SK-N-SH (cell line): ENCODE data around the gene TAGLN2. TPM values are rescaled to one million over a fixed set of nuclear protein-coding genes. Genes with fewer than 3 reads are reported as not detected.

Experiments
- CTCF ChIA-PET: fragments of 300-600, 350-600 bp; formaldehyde crosslinking; extraction: SDS; loops from one replicate; lab custom pipeline; 2021; lab: Yijun Ruan, JAX
- POLR2A ChIA-PET: fragments of 350-600 bp; sonication (Branson Sonifier 250); formaldehyde crosslinking; extraction: SDS; loops from one replicate; lab custom pipeline; 2020; ENCODE audit warnings: antibody characterized with exemption, inconsistent platforms; lab: Yijun Ruan, JAX
- DNase-seq: peaks from one replicate; pipeline ENCODE4 v3.0.0; 2012
- H2AFZ ChIP-seq: fragments of 200-600 bp; sonication (generic); 2 replicates; pipeline ENCODE4 v1.8.1; 2016; ENCODE audit warnings: antibody characterized with exemption, mild to moderate bottlenecking, low read depth
- H3F3A ChIP-seq: fragments of 200-600 bp; sonication (generic); replicated peaks from 2 replicates; pipeline ENCODE3; 2016; ENCODE audit warnings: antibody characterized with exemption, mild to moderate bottlenecking; ENCODE audit not compliant: insufficient read depth
- H3K27ac ChIP-seq, 2 experiments: fragments of 200-500 bp in 1 of 2; fragments of 200-600 bp in 1 of 2; sonication (Bioruptor generic) in 1 of 2; sonication (generic), shearing (Covaris generic) in 1 of 2; 2 replicates each; pipeline versions ENCODE4 v1.5.1 to v1.6.1; 2014 to 2016; ENCODE audit warnings: low read depth in 2 of 2, inconsistent platforms in 1 of 2, low read length in 1 of 2, mild to moderate bottlenecking in 1 of 2, mixed read lengths in 1 of 2
- H3K27me3 ChIP-seq: fragments of 200-600 bp; sonication (generic), shearing (Covaris generic); 2 replicates; pipeline ENCODE4 v1.6.1; 2016; ENCODE audit warnings: mixed run types; ENCODE audit not compliant: insufficient read depth
- H3K36me3 ChIP-seq, 2 experiments: fragments of 200-500 bp in 1 of 2; fragments of 200-600 bp in 1 of 2; sonication (Bioruptor generic) in 1 of 2; sonication (generic) in 1 of 2; replicated peaks in 1 of 2; 2 replicates each; pipeline versions ENCODE3 to v1.5.1; 2014 to 2016; ENCODE audit warnings: low read length in 1 of 2, mild to moderate bottlenecking in 1 of 2; ENCODE audit not compliant: insufficient read depth in 2 of 2, control insufficient read depth in 1 of 2
- H3K4me1 ChIP-seq, 2 experiments: fragments of 200-500 bp in 1 of 2; fragments of 200-600 bp in 1 of 2; sonication (Bioruptor generic) in 1 of 2; sonication (generic), shearing (Covaris generic) in 1 of 2; 2 replicates each; pipeline versions ENCODE4 v1.5.1 to v1.6.1; 2014 to 2016; ENCODE audit warnings: low read depth in 1 of 2, low read length in 1 of 2, mixed run types in 1 of 2; ENCODE audit not compliant: insufficient read depth in 2 of 2, control insufficient read depth in 1 of 2
- H3K4me2 ChIP-seq: fragments of 200-600 bp; sonication (generic), shearing (Covaris generic); 2 replicates; pipeline ENCODE4 v1.6.1; 2017; ENCODE audit warnings: mixed run types
- H3K4me3 ChIP-seq, 2 experiments: fragments of 200-500 bp in 1 of 2; fragments of 200-600 bp in 1 of 2; sonication (Bioruptor generic) in 1 of 2; sonication (generic), shearing (Covaris generic) in 1 of 2; 2 replicates each; pipeline versions ENCODE4 v1.5.1 to v1.8.1; 2014 to 2016; ENCODE audit warnings: low read depth in 2 of 2, inconsistent platforms in 1 of 2, low read length in 1 of 2, mild to moderate bottlenecking in 1 of 2, mixed read lengths in 1 of 2, moderate library complexity in 1 of 2
- H3K79me2 ChIP-seq: fragments of 200-600 bp; sonication (generic); 2 replicates; pipeline ENCODE4 v1.8.1; 2017; ENCODE audit warnings: mild to moderate bottlenecking; ENCODE audit not compliant: insufficient read depth
- H3K9ac ChIP-seq: fragments of 200-600 bp; sonication (generic); 2 replicates; pipeline ENCODE4 v1.6.1; 2017; ENCODE audit warnings: mixed run types
- H3K9me2 ChIP-seq: fragments of 200-600 bp; sonication (generic); 2 replicates; pipeline ENCODE4 v1.6.1; 2017; ENCODE audit warnings: mixed run types
- H3K9me3 ChIP-seq: fragments of 200-600 bp; sonication (generic); 2 replicates; pipeline ENCODE4 v1.6.1; 2017; ENCODE audit warnings: mixed run types, mild to moderate bottlenecking, moderate library complexity
- H4K20me1 ChIP-seq: fragments of 200-600 bp; sonication (generic); 2 replicates; pipeline ENCODE4 v1.6.1; 2017; ENCODE audit warnings: mild to moderate bottlenecking, mixed run types; ENCODE audit not compliant: insufficient read depth
- ELF1 ChIP-seq: IDR thresholded peaks from 2 replicates; pipeline ENCODE4 v1.4.0; 2012
- EP300 ChIP-seq, 2 experiments: IDR thresholded peaks; 2 replicates each; pipeline versions ENCODE4 v1.4.0 to v1.6.1; 2012; ENCODE audit warnings: borderline replicate concordance in 1 of 2, low read depth in 1 of 2, low read length in 1 of 2
- EZH2phosphoT487 ChIP-seq: fragments of 200-600 bp; sonication (generic); IDR thresholded peaks from 2 replicates; pipeline ENCODE4 v1.6.1; 2017; ENCODE audit warnings: low read depth, mixed run types, mild to moderate bottlenecking, antibody characterized with exemption, moderate library complexity, borderline replicate concordance
- FOXJ3 ChIP-seq: sonication (generic); formaldehyde crosslinking; IDR thresholded peaks from 2 replicates; pipeline ENCODE4 v1.5.1; 2020; ENCODE audit warnings: mild to moderate bottlenecking, missing genetic modification reagents
- FOXM1 ChIP-seq: IDR thresholded peaks from 2 replicates; pipeline ENCODE4 v1.4.0; 2012; ENCODE audit warnings: low read depth, mild to moderate bottlenecking
- GABPA ChIP-seq: IDR thresholded peaks from 2 replicates; pipeline ENCODE4 v1.4.0; 2012; ENCODE audit warnings: low read depth, mild to moderate bottlenecking
- MEF2A ChIP-seq: IDR thresholded peaks from 2 replicates; pipeline ENCODE4 v1.4.0; 2012; ENCODE audit warnings: low read depth, borderline replicate concordance
- MXI1 ChIP-seq: IDR thresholded peaks from 2 replicates; pipeline ENCODE4 v1.6.1; 2012; ENCODE audit warnings: mild to moderate bottlenecking, low read depth, low read length, improper control_type of control experiment
- NRF1 ChIP-seq: IDR thresholded peaks from 2 replicates; pipeline ENCODE4 v1.6.1; 2012; ENCODE audit warnings: low read depth, mild to moderate bottlenecking, low read length
- POLR2AphosphoS5 ChIP-seq: IDR thresholded peaks from 2 replicates; pipeline ENCODE4 v1.6.1; 2012; ENCODE audit warnings: low read depth, low read length
- RFX5 ChIP-seq: IDR thresholded peaks from 2 replicates; pipeline ENCODE4 v1.6.1; 2012; ENCODE audit warnings: mild to moderate bottlenecking, improper control_type of control experiment, low read length
- SIN3A ChIP-seq: IDR thresholded peaks from 2 replicates; pipeline ENCODE4 v1.6.1; 2012; ENCODE audit warnings: low read depth, mild to moderate bottlenecking, low read length, moderate library complexity, borderline replicate concordance
- WGBS: methylation state at CpG from one replicate; pipeline ENCODE4 v1.1.6; 2017; ENCODE audit warnings: low lambda C conversion rate; 5-methylcytosine and 5-hydroxymethylcytosine counted together
- polyA plus RNA-seq, 3 experiments: library from polyadenylated mRNA; depleted of rRNA; stranded (reverse); fragments of >200 nt; gene quantifications; 2 replicates each; pipeline ENCODE4 v1.2.3, GENCODE V29; 2012
- TF ChIP-seq, protein P1 (sequence below): fragments of 200-600 bp; sonication (generic); IDR thresholded peaks from 2 replicates; pipeline ENCODE4 v1.6.1; 2017; ENCODE audit warnings: antibody characterized with exemption, mild to moderate bottlenecking, moderate library complexity
- TF ChIP-seq, protein P2 (sequence below): IDR thresholded peaks from 2 replicates; pipeline ENCODE4 v1.4.0; 2012; ENCODE audit warnings: low read depth, borderline replicate concordance
- TF ChIP-seq, protein P3 (sequence below): IDR thresholded peaks from 2 replicates; pipeline ENCODE4 v1.4.0; 2012; ENCODE audit warnings: low read depth, borderline replicate concordance
- TF ChIP-seq, protein P4 (sequence below): fragments of 150-350 bp; IDR thresholded peaks from 2 replicates; pipeline ENCODE4 v1.6.1; 2017; ENCODE audit warnings: antibody characterized with exemption, low read length, low read depth, borderline replicate concordance

TAGLN2 gene
- polyA plus RNA-seq, 1 of the 3 experiments (the other 2 are of a cell fraction): 646 TPM

DNA sequence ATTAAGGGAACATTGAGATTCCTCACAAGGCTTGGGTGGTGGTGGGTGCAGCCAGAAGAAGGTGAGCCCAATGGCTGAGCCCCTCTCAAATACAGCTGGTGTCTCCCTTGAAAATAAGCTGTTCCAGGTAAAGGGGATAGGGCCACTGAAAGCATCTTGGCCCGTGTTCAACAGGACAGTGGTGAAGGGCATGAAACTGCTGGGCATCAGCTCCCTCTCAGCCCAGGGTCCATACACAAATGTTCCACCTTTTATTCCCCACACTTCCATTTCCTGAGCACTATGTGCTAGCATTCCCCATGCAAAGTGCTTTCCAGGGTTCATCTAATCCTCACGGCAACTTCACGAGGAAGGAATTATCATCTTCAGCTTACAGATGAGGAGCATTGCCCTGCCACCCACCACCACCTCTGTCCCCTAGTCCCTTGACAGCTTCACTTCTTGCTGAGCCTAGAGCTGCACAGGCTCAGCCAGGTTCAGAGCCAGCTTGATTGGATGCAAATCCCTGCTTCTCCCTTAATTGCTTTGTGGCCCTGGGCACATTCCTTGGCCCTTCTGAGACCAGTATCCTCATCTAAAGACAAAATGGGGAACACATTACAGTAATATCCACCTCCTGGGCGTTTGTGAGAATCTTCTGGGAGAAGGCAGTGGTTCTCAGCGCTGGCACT is 9.6 kb downstream of the TAGLN2 start:
- Histone ChIP-seq H3K79me2 (peaks cover 33% of the 10 kb centered on the region), H3K4me1 (peaks cover 17 to 69% of the 10 kb centered on the region in 2 experiments; a peak in 3 of 4 replicates), H3K27ac (peak overlapping the region in 1 of 2 experiments; percentile 97; a peak in 2 of 4 replicates), H2AFZ (no peak overlapping the region), H3K27me3 (no peaks in the 10 kb centered on the region), H3K9me2 (no peaks in the 10 kb centered on the region), H3F3A (peaks cover 68% of the 10 kb centered on the region), H3K9me3 (no peaks in the 10 kb centered on the region), H3K4me3 (no peak overlapping the region), H3K4me2 (peak overlapping the region; percentile 45; the same call in 1 of the 2 replicates), H4K20me1 (peaks cover 30% of the 10 kb centered on the region), H3K9ac (peak overlapping the region; percentile 46; the same call in 1 of the 2 replicates), H3K36me3 (peaks cover 25 to 32% of the 10 kb centered on the region in 2 experiments)
- DNase-seq: no peak
- 74% methylated on average over 5 of the region's 5 CpGs for WGBS
- ChIA-PET CTCF (interaction anchor here (1.2 to 3.6 kb wide), 6 partner anchors 11 to 126 kb away, joined by 3 to 24 read pairs (median 6); no protein-coding TSS in a partner anchor), POLR2A (no interaction called here)
- TF ChIP-seq, protein P1, sequence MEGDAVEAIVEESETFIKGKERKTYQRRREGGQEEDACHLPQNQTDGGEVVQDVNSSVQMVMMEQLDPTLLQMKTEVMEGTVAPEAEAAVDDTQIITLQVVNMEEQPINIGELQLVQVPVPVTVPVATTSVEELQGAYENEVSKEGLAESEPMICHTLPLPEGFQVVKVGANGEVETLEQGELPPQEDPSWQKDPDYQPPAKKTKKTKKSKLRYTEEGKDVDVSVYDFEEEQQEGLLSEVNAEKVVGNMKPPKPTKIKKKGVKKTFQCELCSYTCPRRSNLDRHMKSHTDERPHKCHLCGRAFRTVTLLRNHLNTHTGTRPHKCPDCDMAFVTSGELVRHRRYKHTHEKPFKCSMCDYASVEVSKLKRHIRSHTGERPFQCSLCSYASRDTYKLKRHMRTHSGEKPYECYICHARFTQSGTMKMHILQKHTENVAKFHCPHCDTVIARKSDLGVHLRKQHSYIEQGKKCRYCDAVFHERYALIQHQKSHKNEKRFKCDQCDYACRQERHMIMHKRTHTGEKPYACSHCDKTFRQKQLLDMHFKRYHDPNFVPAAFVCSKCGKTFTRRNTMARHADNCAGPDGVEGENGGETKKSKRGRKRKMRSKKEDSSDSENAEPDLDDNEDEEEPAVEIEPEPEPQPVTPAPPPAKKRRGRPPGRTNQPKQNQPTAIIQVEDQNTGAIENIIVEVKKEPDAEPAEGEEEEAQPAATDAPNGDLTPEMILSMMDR: no peak
- TF ChIP-seq, protein P2, sequence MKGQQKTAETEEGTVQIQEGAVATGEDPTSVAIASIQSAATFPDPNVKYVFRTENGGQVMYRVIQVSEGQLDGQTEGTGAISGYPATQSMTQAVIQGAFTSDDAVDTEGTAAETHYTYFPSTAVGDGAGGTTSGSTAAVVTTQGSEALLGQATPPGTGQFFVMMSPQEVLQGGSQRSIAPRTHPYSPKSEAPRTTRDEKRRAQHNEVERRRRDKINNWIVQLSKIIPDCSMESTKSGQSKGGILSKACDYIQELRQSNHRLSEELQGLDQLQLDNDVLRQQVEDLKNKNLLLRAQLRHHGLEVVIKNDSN: no peak

DNA sequence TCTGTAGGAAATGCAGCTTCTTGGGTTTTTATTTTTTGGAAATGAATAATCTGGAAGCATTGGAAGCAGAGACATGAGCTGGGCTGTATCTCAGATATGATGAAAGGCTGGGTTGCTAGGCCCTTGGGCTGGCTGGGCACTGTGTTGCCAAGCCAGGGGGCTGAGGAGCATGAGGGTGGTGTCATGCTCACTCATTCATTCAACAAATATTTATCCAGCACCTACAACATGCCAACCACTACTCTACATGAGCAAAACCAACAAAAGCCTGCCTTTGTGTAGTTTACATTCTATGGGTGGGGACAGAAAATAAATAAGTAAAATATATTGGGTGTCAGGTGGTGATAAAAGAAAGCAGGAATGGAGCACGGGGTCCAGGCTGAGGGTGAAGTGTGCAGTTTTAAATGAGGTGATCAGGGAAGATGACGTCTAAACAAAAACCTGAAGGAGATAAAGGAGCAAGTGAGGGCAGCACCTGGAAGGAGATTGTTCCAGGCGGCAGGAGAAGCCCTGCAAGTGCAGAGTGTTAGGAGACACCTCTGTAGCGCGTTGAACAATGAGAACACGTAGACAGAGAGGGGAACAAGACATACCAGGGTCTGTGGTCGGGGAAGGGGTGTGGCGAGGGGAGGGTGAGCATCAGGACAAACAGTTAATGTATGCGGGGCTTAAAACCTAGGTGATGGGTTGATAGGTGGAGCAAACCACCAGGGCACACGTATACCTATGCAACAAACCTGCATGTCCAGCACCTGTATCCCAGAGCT is 10.9 kb downstream of the TAGLN2 start:
- no peak overlapping the region for H3K4me3 ChIP-seq
- 0 out of 2 replicates have a peak overlapping the region, but pooled peaks have one; percentile 11 for H3K9ac ChIP-seq
- peaks cover 20% of the 10 kb centered on the region for H3K79me2 ChIP-seq
- WGBS: 97% methylated on average over 10 of the region's 10 CpGs
- H3F3A ChIP-seq: peaks cover 57% of the 10 kb centered on the region
- H3K27ac ChIP-seq: peak overlapping the region in 1 of 2 experiments; percentile 86; a peak in 2 of 4 replicates
- peaks cover 12 to 20% of the 10 kb centered on the region in 2 experiments for H3K36me3 ChIP-seq
- H3K4me1 ChIP-seq: peaks cover 27 to 76% of the 10 kb centered on the region in 2 experiments; a peak in 3 of 4 replicates
- no peaks in the 10 kb centered on the region for H3K9me3 ChIP-seq
- no peak overlapping the region for H3K4me2 ChIP-seq
- CTCF ChIA-PET: interaction anchor here (3.1 to 3.6 kb wide), 2 partner anchors 23 to 115 kb away, joined by 8 to 19 read pairs; no protein-coding TSS in a partner anchor
- no peaks in the 10 kb centered on the region for H3K9me2 ChIP-seq
- POLR2A ChIA-PET: no interaction called here
- DNase-seq: no peak
- H2AFZ ChIP-seq: no peak overlapping the region
- H3K27me3 ChIP-seq: no peaks in the 10 kb centered on the region
- H4K20me1 ChIP-seq: peaks cover 17% of the 10 kb centered on the region
- TF ChIP-seq MXI1: no peak
- TF ChIP-seq, protein P1: no peak
- no peak for TF ChIP-seq FOXM1
- TF ChIP-seq, protein P3, sequence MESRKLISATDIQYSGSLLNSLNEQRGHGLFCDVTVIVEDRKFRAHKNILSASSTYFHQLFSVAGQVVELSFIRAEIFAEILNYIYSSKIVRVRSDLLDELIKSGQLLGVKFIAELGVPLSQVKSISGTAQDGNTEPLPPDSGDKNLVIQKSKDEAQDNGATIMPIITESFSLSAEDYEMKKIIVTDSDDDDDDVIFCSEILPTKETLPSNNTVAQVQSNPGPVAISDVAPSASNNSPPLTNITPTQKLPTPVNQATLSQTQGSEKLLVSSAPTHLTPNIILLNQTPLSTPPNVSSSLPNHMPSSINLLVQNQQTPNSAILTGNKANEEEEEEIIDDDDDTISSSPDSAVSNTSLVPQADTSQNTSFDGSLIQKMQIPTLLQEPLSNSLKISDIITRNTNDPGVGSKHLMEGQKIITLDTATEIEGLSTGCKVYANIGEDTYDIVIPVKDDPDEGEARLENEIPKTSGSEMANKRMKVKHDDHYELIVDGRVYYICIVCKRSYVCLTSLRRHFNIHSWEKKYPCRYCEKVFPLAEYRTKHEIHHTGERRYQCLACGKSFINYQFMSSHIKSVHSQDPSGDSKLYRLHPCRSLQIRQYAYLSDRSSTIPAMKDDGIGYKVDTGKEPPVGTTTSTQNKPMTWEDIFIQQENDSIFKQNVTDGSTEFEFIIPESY: no peak
- TF ChIP-seq SIN3A: no peak
- TF ChIP-seq ELF1: no peak
- no peak for TF ChIP-seq GABPA
- TF ChIP-seq EP300 (IDR thresholded peaks at IDR 0.05; ENCODE audit: borderline replicate concordance in 1 of 2, low read depth in 1 of 2, low read length in 1 of 2): no peak
- TF ChIP-seq, protein P4, sequence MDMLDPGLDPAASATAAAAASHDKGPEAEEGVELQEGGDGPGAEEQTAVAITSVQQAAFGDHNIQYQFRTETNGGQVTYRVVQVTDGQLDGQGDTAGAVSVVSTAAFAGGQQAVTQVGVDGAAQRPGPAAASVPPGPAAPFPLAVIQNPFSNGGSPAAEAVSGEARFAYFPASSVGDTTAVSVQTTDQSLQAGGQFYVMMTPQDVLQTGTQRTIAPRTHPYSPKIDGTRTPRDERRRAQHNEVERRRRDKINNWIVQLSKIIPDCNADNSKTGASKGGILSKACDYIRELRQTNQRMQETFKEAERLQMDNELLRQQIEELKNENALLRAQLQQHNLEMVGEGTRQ: no peak
- no peak for TF ChIP-seq FOXJ3 (CRISPR knock-in tag)
- TF ChIP-seq POLR2AphosphoS5: no peak
- TF ChIP-seq EZH2phosphoT487: no peak
- TF ChIP-seq MEF2A: no peak
- TF ChIP-seq RFX5: no peak
- TF ChIP-seq NRF1: no peak
